Measurements from ENCODE around the gene CYRIA.

CYRIA gene

GRCh38 chr2:16644221-16644925 is 21.3 kb downstream of the CYRIA start:
- TF ChIP-seq, protein P1, sequence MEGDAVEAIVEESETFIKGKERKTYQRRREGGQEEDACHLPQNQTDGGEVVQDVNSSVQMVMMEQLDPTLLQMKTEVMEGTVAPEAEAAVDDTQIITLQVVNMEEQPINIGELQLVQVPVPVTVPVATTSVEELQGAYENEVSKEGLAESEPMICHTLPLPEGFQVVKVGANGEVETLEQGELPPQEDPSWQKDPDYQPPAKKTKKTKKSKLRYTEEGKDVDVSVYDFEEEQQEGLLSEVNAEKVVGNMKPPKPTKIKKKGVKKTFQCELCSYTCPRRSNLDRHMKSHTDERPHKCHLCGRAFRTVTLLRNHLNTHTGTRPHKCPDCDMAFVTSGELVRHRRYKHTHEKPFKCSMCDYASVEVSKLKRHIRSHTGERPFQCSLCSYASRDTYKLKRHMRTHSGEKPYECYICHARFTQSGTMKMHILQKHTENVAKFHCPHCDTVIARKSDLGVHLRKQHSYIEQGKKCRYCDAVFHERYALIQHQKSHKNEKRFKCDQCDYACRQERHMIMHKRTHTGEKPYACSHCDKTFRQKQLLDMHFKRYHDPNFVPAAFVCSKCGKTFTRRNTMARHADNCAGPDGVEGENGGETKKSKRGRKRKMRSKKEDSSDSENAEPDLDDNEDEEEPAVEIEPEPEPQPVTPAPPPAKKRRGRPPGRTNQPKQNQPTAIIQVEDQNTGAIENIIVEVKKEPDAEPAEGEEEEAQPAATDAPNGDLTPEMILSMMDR (IDR thresholded peaks at IDR 0.05; ENCODE audit: insufficient read depth, missing control alignments) = no peak
- no peak for FAIRE-seq
- no peak for DNase-seq (ENCODE audit: insufficient read length, low spot score)

GRCh38 chr2:16643099-16643498 is 22.5 kb downstream of the CYRIA start:
- no peak for FAIRE-seq

DNA sequence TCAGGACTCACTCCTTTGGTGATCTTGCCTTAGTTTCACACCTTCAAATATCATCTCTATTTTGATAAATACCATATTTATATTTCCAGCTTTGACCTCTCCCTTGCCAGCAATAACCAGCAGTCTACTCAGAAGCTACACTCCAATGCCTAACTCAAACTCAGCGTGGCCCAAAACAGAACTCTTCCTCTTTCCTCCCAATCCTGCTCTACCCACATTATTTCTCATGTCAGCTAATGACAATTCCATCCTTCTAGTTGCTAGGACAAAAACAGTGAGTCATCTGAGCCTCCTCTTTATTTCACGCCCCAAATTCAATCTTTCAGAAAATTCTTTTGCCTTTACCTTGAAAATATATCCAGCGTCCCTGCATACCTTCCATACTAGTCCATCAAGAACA is 23.5 kb downstream of the CYRIA start:
- DNase-seq (ENCODE audit: insufficient read length, low spot score) = no peak
- TF ChIP-seq, protein P1 (IDR thresholded peaks at IDR 0.05; ENCODE audit: insufficient read depth, missing control alignments) = no peak
- FAIRE-seq = no peak

More at GRCh38 chr2:16643099-16643498, 22.5 kb downstream of the CYRIA start:
- DNase-seq (ENCODE audit: insufficient read length, low spot score) = no peak
- TF ChIP-seq, protein P1 (IDR thresholded peaks at IDR 0.05; ENCODE audit: insufficient read depth, missing control alignments) = no peak

GRCh38 chr2:16641509-16641908 is 24.1 kb downstream of the CYRIA start:
- TF ChIP-seq, protein P1 (IDR thresholded peaks at IDR 0.05; ENCODE audit: insufficient read depth, missing control alignments) = no peak
- DNase-seq (ENCODE audit: insufficient read length, low spot score) (no peak), FAIRE-seq (no peak)

DNA sequence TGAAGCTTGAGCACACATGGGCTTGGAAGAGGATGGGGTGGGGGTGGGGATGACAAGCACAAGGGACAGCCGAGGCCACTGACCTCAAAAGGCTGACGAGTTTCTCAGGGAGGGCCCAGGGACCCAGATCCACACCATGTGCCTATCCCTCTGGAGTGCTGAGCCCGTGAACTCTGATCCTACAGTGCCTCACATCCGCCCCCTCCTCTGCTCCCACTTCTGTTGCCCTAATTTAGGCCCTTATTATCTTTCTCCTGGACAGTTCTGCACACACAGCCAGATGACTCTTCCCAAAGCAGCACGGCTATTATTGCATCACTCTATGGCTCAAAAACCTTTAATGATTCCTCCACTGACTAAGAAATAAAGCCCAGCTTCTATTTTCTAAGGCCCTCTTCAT is 24.8 kb downstream of the CYRIA start:
- FAIRE-seq = no peak
- TF ChIP-seq, protein P1 (IDR thresholded peaks at IDR 0.05; ENCODE audit: insufficient read depth, missing control alignments) = no peak
- no peak for DNase-seq (ENCODE audit: insufficient read length, low spot score)

DNA sequence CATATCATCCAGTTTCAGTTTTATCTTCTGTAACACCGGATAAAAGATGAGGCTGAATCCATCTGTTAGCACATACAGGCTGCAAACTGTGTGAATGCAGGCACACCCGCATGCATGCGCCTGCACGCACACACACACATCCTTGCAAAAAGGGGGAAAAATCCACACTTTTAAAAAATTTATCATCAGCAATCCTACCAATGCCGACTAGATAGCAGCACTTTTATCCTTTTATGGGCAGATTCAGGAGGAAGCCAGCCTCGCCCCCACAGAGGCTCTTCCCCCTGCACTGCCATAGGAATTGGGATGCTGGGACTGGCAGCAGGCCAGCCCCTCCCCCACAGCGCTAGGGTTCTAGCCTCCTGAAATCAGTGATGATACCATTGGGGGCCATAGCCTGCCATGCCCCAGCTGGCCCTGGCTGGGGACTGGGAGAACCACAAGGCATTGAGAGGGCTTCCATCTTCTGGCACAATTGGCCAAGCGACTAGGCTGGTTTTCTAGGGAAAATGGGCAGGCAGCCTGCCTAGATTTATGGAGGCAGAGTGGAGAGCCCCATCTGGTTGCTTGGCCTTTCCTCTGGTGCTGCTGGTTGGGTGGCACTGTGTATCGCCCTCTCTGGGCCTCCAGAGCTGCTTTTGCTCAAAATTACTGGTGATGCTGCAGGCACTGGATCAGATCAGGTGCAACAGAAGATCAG is 25.5 kb downstream of the CYRIA start:
- FAIRE-seq (no peak), DNase-seq (ENCODE audit: insufficient read length, low spot score) (no peak)
- TF ChIP-seq, protein P1 (IDR thresholded peaks at IDR 0.05; ENCODE audit: insufficient read depth, missing control alignments) = no peak

GRCh38 chr2:16639431-16639830 is 26.2 kb downstream of the CYRIA start:
- TF ChIP-seq, protein P1 (IDR thresholded peaks at IDR 0.05; ENCODE audit: insufficient read depth, missing control alignments) = no peak
- no peak for DNase-seq (ENCODE audit: insufficient read length, low spot score)

More at GRCh38 chr2:16639431-16639830, 26.2 kb downstream of the CYRIA start:
- no peak for FAIRE-seq
